SK-N-MC (cell line): ENCODE data around the gene PTPN11.

Experiments used
- EZH2 ChIP-seq: fragments of 200-600 bp; sonication (generic); IDR thresholded peaks from one replicate; pipeline ENCODE4 v1.6.1; 2017; ENCODE audit warnings: antibody characterized with exemption
- POLR2AphosphoS5 ChIP-seq: IDR thresholded peaks from 2 replicates; pipeline ENCODE4 v1.6.1; 2012; ENCODE audit warnings: mild to moderate bottlenecking, low read depth, low read length, borderline replicate concordance

DNA sequence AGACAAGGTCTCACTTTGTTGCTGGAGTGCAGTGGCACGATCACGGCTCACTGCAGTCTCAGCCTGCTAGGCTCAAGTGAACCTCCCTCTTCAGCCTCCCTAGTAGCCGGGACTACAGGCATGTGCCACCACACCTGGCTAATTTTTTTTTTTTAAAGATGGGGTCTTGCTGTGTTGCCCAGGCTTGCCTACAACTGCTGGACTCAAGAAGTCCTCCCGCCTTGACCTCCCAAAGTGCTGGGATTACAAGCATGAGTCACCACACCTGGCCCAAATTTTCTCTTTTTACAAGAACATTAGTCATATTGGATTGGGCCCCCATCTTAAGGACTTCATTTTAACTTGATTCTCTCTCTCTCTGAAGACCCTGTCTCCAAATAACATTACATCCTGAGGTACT, 29.5 kb upstream of the PTPN11 start:
- no peak for TF ChIP-seq EZH2
- TF ChIP-seq POLR2AphosphoS5, result no peak
